GM19397 (cell line): ENCODE measurements around the gene DOP1A.

Experiments used
- ATAC-seq: cut with Tn5 transposase; IDR thresholded peaks from one replicate; pipeline ENCODE4 v1.9.1; 2021; ENCODE audit warnings: mild to moderate bottlenecking, moderate library complexity; ENCODE audit not compliant: unreplicated experiment

Gene DOP1A

GRCh38 chr6:83193747-83194566 lies 126.5 kb downstream of the DOP1A start:
- ATAC-seq: peak; percentile 28

GRCh38 chr6:83198486-83199172 lies 131.2 kb downstream of the DOP1A start:
- no peak for ATAC-seq

GRCh38 chr6:83199173-83199862 lies 131.8 kb downstream of the DOP1A start:
- no peak for ATAC-seq

GRCh38 chr6:83199863-83200225 lies 132.4 kb downstream of the DOP1A start:
- no peak for ATAC-seq

- no peak for ATAC-seq
Measured at GRCh38 chr6:83202031-83202430, 134.6 kb downstream of the DOP1A start.

GRCh38 chr6:83215131-83216047 lies 147.9 kb downstream of the DOP1A start:
- peak; percentile 99 for ATAC-seq

- ATAC-seq: no peak
Measured at GRCh38 chr6:83216806-83217205, 149.3 kb downstream of the DOP1A start.
